Naive thymus-derived CD4-positive, alpha-beta T cell (primary cell): Measurements from ENCODE around the gene GNAS. TPM values are rescaled to one million over a fixed set of nuclear protein-coding genes. Genes with fewer than 3 reads are reported as not detected.
"Not testable (repeated sequence)": the region's sequence is repeated elsewhere in the genome, so short reads cannot be mapped to it uniquely, and the experiment has no call there.

Source experiments
- ATAC-seq: fragments of 150-1000 bp; cut with Tn5 transposase; 2 replicates; pipeline ENCODE4 v1.10.0; 2021; ENCODE audit warnings: mild to moderate bottlenecking, moderate library complexity
- CTCF ChIA-PET: fragments of 350-600 bp; sonication (Branson Sonifier 250); formaldehyde crosslinking; loops from one replicate; lab custom pipeline; 2021; ENCODE audit warnings: antibody characterized with exemption; lab: Charles Lee
- POLR2A ChIA-PET: fragments of 350-600 bp; sonication (Branson Sonifier 250); formaldehyde crosslinking; loops from one replicate; lab custom pipeline; 2021; ENCODE audit warnings: antibody characterized with exemption, inconsistent platforms; lab: Charles Lee
- DNase-seq, 9 donors: peaks; one replicate each; pipeline versions ENCODE4 v3.0.0 to v3.0.0-alpha.2; 2020 to 2022; ENCODE audit warnings: mixed read lengths in 1 of 9
- H3K27ac ChIP-seq: one replicate; pipeline ENCODE4 v1.7.0; 2013; ENCODE audit warnings: mild to moderate bottlenecking, low read depth, low read length, moderate library complexity
- H3K27me3 ChIP-seq, 2 donors: one replicate each; pipeline ENCODE4 v1.7.0; 2013; ENCODE audit warnings: low read length in 2 of 2, mild to moderate bottlenecking in 2 of 2, moderate library complexity in 2 of 2; ENCODE audit not compliant: control insufficient read depth in 2 of 2, insufficient read depth in 2 of 2
- H3K36me3 ChIP-seq, 3 experiments: 1 replicate in 2 of 3; 2 replicates in 1 of 3; pipeline ENCODE4 v1.7.0; 2013; ENCODE audit warnings: low read length in 3 of 3, mild to moderate bottlenecking in 3 of 3, moderate library complexity in 1 of 3; ENCODE audit not compliant: insufficient read depth in 3 of 3, control insufficient read depth in 2 of 3
- H3K4me1 ChIP-seq, 2 donors: one replicate each; pipeline ENCODE4 v1.7.0; 2013; ENCODE audit warnings: low read length in 2 of 2, mild to moderate bottlenecking in 2 of 2, moderate library complexity in 1 of 2; ENCODE audit not compliant: control insufficient read depth in 2 of 2, insufficient read depth in 2 of 2
- H3K4me3 ChIP-seq: 2 replicates; pipeline ENCODE4 v1.7.0; 2013; ENCODE audit warnings: mild to moderate bottlenecking, low read length
- H3K9me3 ChIP-seq, 3 experiments: 1 replicate in 2 of 3; 2 replicates in 1 of 3; pipeline ENCODE4 v1.7.0; 2013; ENCODE audit warnings: low read length in 3 of 3; ENCODE audit not compliant: control insufficient read depth in 2 of 3
- H3K27ac Mint-ChIP-seq, 9 donors: one replicate each; pipeline ENCODE4 v1.8.0; 2020 to 2022; ENCODE audit warnings: mixed read lengths in 9 of 9, mild to moderate bottlenecking in 8 of 9, moderate library complexity in 5 of 9, inconsistent platforms in 2 of 9
- H3K27me3 Mint-ChIP-seq, 5 donors: one replicate each; pipeline ENCODE4 v1.8.0; 2021 to 2022; ENCODE audit warnings: mixed read lengths in 5 of 5, mild to moderate bottlenecking in 1 of 5
- H3K36me3 Mint-ChIP-seq, 5 donors: one replicate each; pipeline ENCODE4 v1.8.0; 2020 to 2022; ENCODE audit warnings: mixed read lengths in 5 of 5, mild to moderate bottlenecking in 3 of 5, inconsistent platforms in 1 of 5
- H3K4me1 Mint-ChIP-seq, 7 donors: one replicate each; pipeline ENCODE4 v1.8.0; 2020 to 2022; ENCODE audit warnings: mixed read lengths in 7 of 7, mild to moderate bottlenecking in 3 of 7, inconsistent platforms in 1 of 7
- H3K4me3 Mint-ChIP-seq, 10 donors: one replicate each; pipeline ENCODE4 v1.8.0; 2020 to 2022; ENCODE audit warnings: mild to moderate bottlenecking in 10 of 10, mixed read lengths in 10 of 10, moderate library complexity in 6 of 10, inconsistent platforms in 2 of 10
- H3K9me3 Mint-ChIP-seq, 11 donors: one replicate each; pipeline ENCODE4 v1.8.0; 2020 to 2022; ENCODE audit warnings: mixed read lengths in 11 of 11, mild to moderate bottlenecking in 4 of 11, inconsistent platforms in 1 of 11, moderate library complexity in 1 of 11
- intact Hi-C, 2 donors: fragments of 100-400 bp; cut with micrococcal nuclease; formaldehyde crosslinking; loops; one replicate each; pipeline ENCODE4 v1.15.1; 2023
- microRNA-seq: library from miRNA; unstranded; fragments of <30 nt; microRNA quantifications from one replicate; pipeline ENCODE4 v1.2.0, GENCODE V29; 2022; ENCODE audit warnings: borderline microRNAs expressed
- polyA plus RNA-seq, 2 donors: library from polyadenylated mRNA; unstranded; fragments of 300-500 nt; fragmentation: Illumina TruSeq; gene quantifications; one replicate each; pipeline ENCODE4 v1.2.3, GENCODE V29; 2021
- total RNA-seq, 6 experiments: library from RNA in 5 of 6; stranded (reverse) in 5 of 6; gene quantifications; 1 replicate in 5 of 6; 2 replicates in 1 of 6; pipeline ENCODE4 v1.2.3 and lab custom pipeline; 2021 to 2026

The GNAS gene
- total and polyA plus RNA-seq, 7 experiments from 2014 or later, result 147 to 907 (median 726) TPM

DNA sequence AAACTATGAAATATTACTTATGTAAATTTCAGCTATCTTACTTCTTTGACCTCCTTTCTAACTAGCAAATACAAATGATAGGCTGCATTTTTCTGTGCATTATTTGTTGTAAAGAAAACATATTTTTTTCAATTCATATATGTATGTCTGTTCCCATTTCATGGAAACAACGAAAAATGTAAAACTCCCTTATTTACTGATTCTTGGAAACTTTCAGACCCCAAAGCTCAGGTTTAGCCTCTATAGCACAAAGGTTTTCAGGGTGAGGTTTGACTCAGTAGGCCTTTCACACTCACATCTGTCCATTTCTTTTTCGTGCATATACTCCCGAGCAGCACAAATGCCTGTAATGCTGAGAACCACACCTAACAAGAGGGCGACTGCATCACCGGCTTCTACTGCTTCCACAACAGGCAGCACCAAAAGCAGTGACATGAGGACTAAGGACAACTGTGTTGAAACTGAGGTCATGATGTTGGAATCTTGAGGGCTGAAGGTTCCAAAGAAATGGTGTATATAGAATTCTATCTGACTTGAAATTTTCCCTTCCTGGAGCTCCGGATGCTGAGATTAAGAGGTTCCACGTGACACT, 95.4 kb downstream of the GNAS start:
- H3K4me3 Mint-ChIP-seq, result not testable (repeated sequence)

DNA sequence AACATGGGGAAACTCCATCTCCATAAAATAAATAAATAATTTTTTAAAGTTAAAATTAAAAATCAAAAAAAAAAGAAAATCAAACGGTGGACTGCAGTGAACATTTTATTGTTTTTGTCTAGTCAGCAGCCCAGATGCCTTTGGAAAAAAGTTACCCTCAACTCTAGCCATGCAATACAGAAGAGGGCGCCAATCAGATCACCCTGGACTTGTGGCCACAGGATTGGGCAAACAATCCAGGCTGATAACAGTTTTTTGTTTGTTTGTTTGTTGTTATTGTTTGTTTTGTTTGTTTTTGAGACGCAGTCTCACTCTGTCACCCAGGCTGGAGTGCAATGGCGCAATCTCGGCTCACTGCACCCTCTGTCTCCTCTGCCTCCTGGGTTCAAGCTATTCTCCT, 98.1 kb downstream of the GNAS start:
- no peak overlapping the region for H3K27ac Mint-ChIP-seq

More for the DNA sequence above, 95.4 kb downstream of the GNAS start:
- H3K4me3 ChIP-seq, DNase-seq, H3K4me1 Mint-ChIP-seq, H3K36me3 Mint-ChIP-seq, H3K27me3 ChIP-seq, H3K9me3 Mint-ChIP-seq, H3K9me3 ChIP-seq, ATAC-seq, H3K4me1 ChIP-seq, H3K36me3 ChIP-seq, CTCF ChIA-PET, intact Hi-C loops, H3K27ac Mint-ChIP-seq, POLR2A ChIA-PET, H3K27ac ChIP-seq: not testable (repeated sequence)
- H3K27me3 Mint-ChIP-seq, result peaks cover 0 to 20% (median 4%) of the 10 kb centered on the region in 5 donors

GRCh38 chr20:58953050-58953449, 100.5 kb downstream of the GNAS start:
- no peaks in the 10 kb centered on the region for H3K36me3 Mint-ChIP-seq
- H3K4me3 Mint-ChIP-seq, result no peak overlapping the region
- POLR2A ChIA-PET, result no interaction called here
- Histone ChIP-seq H3K4me1 (no peaks in the 10 kb centered on the region), H3K36me3 (no peaks in the 10 kb centered on the region), H3K9me3 (no peaks in the 10 kb centered on the region), H3K27ac (no peak overlapping the region), H3K27me3 (no peaks in the 10 kb centered on the region), H3K4me3 (no peak overlapping the region)
- peaks cover 0 to 3% (median 0%) of the 10 kb centered on the region in 11 donors for H3K9me3 Mint-ChIP-seq
- DNase-seq, result no peak
- CTCF ChIA-PET, result no interaction called here
- no peak for ATAC-seq
- H3K4me1 Mint-ChIP-seq, result peaks cover 0 to 3% (median 0%) of the 10 kb centered on the region in 7 donors
- peaks cover 0 to 29% (median 4%) of the 10 kb centered on the region in 5 donors for H3K27me3 Mint-ChIP-seq
- intact Hi-C loops, result no loop called here
- no peak overlapping the region for H3K27ac Mint-ChIP-seq

More for the DNA sequence above, 98.1 kb downstream of the GNAS start:
- CTCF ChIA-PET, result no interaction called here
- Histone ChIP-seq H3K4me3 (no peak overlapping the region), H3K36me3 (no peaks in the 10 kb centered on the region), H3K4me1 (no peaks in the 10 kb centered on the region), H3K27ac (no peak overlapping the region), H3K9me3 (no peaks in the 10 kb centered on the region), H3K27me3 (no peaks in the 10 kb centered on the region)
- Mint-ChIP-seq H3K9me3 (peaks cover 0 to 3% (median 0%) of the 10 kb centered on the region in 11 donors), H3K27me3 (peaks cover 0 to 25% (median 4%) of the 10 kb centered on the region in 5 donors), H3K4me1 (peaks cover 0 to 1% (median 0%) of the 10 kb centered on the region in 7 donors), H3K4me3 (no peak overlapping the region), H3K36me3 (no peaks in the 10 kb centered on the region)
- ATAC-seq (no peak), DNase-seq (no peak)
- intact Hi-C loops, result no loop called here
- POLR2A ChIA-PET, result no interaction called here

GRCh38 chr20:58956078-58956477, 103.6 kb downstream of the GNAS start:
- Histone ChIP-seq H3K27me3 (no peaks in the 10 kb centered on the region), H3K4me3 (no peak overlapping the region), H3K27ac (no peak overlapping the region), H3K36me3 (no peaks in the 10 kb centered on the region), H3K9me3 (no peaks in the 10 kb centered on the region), H3K4me1 (no peaks in the 10 kb centered on the region)
- H3K27me3 Mint-ChIP-seq, result peaks cover 0 to 30% (median 0%) of the 10 kb centered on the region in 5 donors
- no peak overlapping the region for H3K27ac Mint-ChIP-seq
- H3K9me3 Mint-ChIP-seq, result peaks cover 0 to 3% (median 0%) of the 10 kb centered on the region in 11 donors
- DNase-seq, result no peak
- POLR2A ChIA-PET, result no interaction called here
- peaks cover 0 to 2% (median 0%) of the 10 kb centered on the region in 7 donors for H3K4me1 Mint-ChIP-seq
- no peaks in the 10 kb centered on the region for H3K36me3 Mint-ChIP-seq
- peak; percentile 29 for ATAC-seq
- CTCF ChIA-PET, result interaction anchor here (0.6 kb wide), 1 partner anchor 565 kb away, joined by 3 read pairs; no protein-coding TSS in a partner anchor
- no peak overlapping the region for H3K4me3 Mint-ChIP-seq
- intact Hi-C loops, result no loop called here

GRCh38 chr20:58959652-58960051, 107.1 kb downstream of the GNAS start:
- Mint-ChIP-seq H3K4me1 (peaks cover 0 to 4% (median 0%) of the 10 kb centered on the region in 7 donors), H3K9me3 (peaks cover 0 to 6% (median 0%) of the 10 kb centered on the region in 11 donors), H3K36me3 (peaks cover 0 to 4% (median 0%) of the 10 kb centered on the region in 5 donors), H3K27me3 (peaks cover 0 to 26% (median 0%) of the 10 kb centered on the region in 5 donors), H3K27ac (no peak overlapping the region), H3K4me3 (no peak overlapping the region)
- POLR2A ChIA-PET, result no interaction called here
- no peaks in the 10 kb centered on the region for H3K36me3 ChIP-seq
- CTCF ChIA-PET, result no interaction called here
- no peak overlapping the region for H3K4me3 ChIP-seq
- intact Hi-C loops, result no loop called here
- H3K4me1 ChIP-seq, result no peaks in the 10 kb centered on the region
- H3K27me3 ChIP-seq, result no peaks in the 10 kb centered on the region
- DNase-seq (no peak), ATAC-seq (no peak)
- H3K27ac ChIP-seq, result no peak overlapping the region
- no peaks in the 10 kb centered on the region for H3K9me3 ChIP-seq

Small RNA genes within 50 kb of the gene (microRNA-seq; reads per million reads assigned to microRNA genes)
- not detected for gene MIR298

Other genes starting within 250 kb of the GNAS start
- 100 to 1,000 TPM; 173 to 225 (median 189) TPM for gene STX16, start 201.4 kb upstream of the GNAS start, total RNA-seq
- gene STX16, start 201.4 kb upstream of the GNAS start, polyA plus RNA-seq, result 10 to 100 TPM; 32.0 to 37.2 TPM
- 10 to 100 TPM; 32.8 to 76.2 (median 50.5) TPM for gene NPEPL1, start 159.9 kb upstream of the GNAS start, total RNA-seq
- 1 to 10 TPM; 6.2 to 6.9 TPM for gene NPEPL1, start 159.9 kb upstream of the GNAS start, polyA plus RNA-seq
- 1 to 10 TPM in 3 of 5 experiments, under 1 TPM in 2; 0.13 to 2.0 (median 1.5) TPM for gene GNAS-AS1, start 1.8 kb upstream of the GNAS start, total RNA-seq
- gene GNAS-AS1, start 1.8 kb upstream of the GNAS start, polyA plus RNA-seq, result not detected
- gene NELFCD, start 128.5 kb downstream of the GNAS start, total RNA-seq, result 10 to 100 TPM; 84.5 to 96.1 (median 90.8) TPM
- gene NELFCD, start 128.5 kb downstream of the GNAS start, polyA plus RNA-seq, result 10 to 100 TPM; 65.0 to 81.6 TPM
- 100 to 1,000 TPM in 1 of 5 experiments, 10 to 100 TPM in 4; 29.5 to 165 (median 34.1) TPM for gene CTSZ, start 154.5 kb downstream of the GNAS start, total RNA-seq
- 1 to 10 TPM; 1.0 to 3.0 TPM for gene CTSZ, start 154.5 kb downstream of the GNAS start, polyA plus RNA-seq
- 1 to 10 TPM in 1 of 5 experiments, under 1 TPM in 1, not detected in 3; 0.98 to 9.5 TPM for gene TUBB1, start 166.7 kb downstream of the GNAS start, total RNA-seq
- under 1 TPM; 0.14 to 0.22 TPM for gene TUBB1, start 166.7 kb downstream of the GNAS start, polyA plus RNA-seq
- gene ATP5F1E, start 179.6 kb downstream of the GNAS start, total RNA-seq, result 10 to 100 TPM; 57.0 to 81.7 (median 67.4) TPM
- gene ATP5F1E, start 179.6 kb downstream of the GNAS start, polyA plus RNA-seq, result 10 to 100 TPM; 31.4 to 75.7 TPM
- 10 to 100 TPM; 37.1 to 70.4 (median 44.0) TPM for gene PRELID3B, start 190.1 kb downstream of the GNAS start, total RNA-seq
- gene PRELID3B, start 190.1 kb downstream of the GNAS start, polyA plus RNA-seq, result 10 to 100 TPM; 17.6 to 27.4 TPM